ENCODE measurements around the gene TAF12.
"Not testable (repeated sequence)": the region's sequence is repeated elsewhere in the genome, so short reads cannot be mapped to it uniquely, and the experiment has no call there.

The TAF12 gene

GRCh38 chr1:28642056-28642846 lies 616 bp downstream of the TAF12 start:
- no peak for DNase-seq

DNA sequence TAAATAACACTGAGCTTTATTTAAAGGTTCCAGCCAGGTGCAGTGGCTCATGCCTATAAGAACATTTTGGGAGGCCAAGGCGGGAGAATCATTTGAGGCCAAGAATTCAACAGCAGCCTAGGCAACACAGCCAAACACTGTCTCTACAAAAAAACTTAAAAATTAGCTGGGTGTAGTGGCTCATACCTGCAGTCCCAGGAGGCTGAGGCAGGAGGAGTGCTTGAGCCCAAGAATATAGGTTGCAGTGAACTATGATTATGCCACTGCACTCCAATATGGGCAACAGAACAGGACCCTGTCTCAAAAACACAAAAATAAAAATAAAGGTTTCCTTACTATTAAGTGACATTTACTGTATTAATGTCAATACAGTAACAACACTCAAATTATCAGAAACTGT lies 2.1 kb downstream of the TAF12 start:
- peak; percentile 32 to 59 for DNase-seq

- no peak for DNase-seq
Observed at GRCh38 chr1:28632560-28632959, 10.3 kb downstream of the TAF12 start.

GRCh38 chr1:28631713-28632112 lies 11.2 kb downstream of the TAF12 start:
- DNase-seq: no peak

GRCh38 chr1:28613175-28613574 lies 29.7 kb downstream of the TAF12 start:
- DNase-seq: no peak

GRCh38 chr1:28606771-28607170 lies 36.1 kb downstream of the TAF12 start:
- no peak for DNase-seq

GRCh38 chr1:28604962-28605361 lies 37.9 kb downstream of the TAF12 start:
- DNase-seq: no peak

GRCh38 chr1:28604411-28604810 lies 38.5 kb downstream of the TAF12 start:
- DNase-seq: no peak

- DNase-seq: peak; percentile 17 to 46
Observed at GRCh38 chr1:28602536-28603439, 40.1 kb downstream of the TAF12 start.

DNA sequence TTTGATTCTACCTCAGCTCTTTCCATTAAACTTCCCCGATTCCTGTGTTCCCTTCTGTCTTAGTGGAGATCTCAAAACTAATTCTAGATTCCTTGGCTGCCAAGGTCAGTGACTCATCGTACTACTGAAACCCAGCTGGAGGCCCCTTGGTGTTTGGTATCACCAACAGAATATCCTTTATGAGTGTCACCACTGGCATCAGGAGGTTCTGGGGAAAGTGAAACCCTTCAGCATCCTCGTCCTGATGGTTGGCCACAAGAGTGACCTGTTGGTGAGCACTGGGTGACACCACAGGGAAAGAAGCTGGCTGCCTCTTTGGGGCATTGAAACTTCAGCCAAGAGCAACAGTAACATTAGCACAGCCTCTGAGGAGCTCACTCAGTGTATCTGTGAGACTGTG lies 41.2 kb downstream of the TAF12 start:
- no peak for DNase-seq

DNA sequence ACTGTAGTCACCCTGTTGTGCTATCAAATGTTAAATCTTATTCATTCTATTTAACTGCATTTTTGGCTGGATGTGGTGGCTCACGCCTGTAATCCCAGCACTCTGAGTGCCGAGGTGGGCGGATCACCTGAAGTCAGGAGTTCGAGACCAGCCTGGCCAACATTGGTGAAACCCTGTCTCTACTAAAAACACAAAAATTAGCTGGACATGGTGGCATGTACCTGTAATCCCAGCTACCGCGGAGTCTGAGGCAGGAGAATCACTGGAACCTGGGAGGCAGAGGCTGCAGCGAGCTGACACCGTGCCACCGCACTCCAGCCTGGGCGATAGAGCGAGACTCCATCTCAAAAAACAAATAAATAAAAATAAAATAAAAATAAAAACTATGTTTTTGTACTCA lies 46.6 kb downstream of the TAF12 start:
- DNase-seq: not testable (repeated sequence)

- DNase-seq: no peak
Observed at GRCh38 chr1:28595412-28596191, 47.3 kb downstream of the TAF12 start.

DNA sequence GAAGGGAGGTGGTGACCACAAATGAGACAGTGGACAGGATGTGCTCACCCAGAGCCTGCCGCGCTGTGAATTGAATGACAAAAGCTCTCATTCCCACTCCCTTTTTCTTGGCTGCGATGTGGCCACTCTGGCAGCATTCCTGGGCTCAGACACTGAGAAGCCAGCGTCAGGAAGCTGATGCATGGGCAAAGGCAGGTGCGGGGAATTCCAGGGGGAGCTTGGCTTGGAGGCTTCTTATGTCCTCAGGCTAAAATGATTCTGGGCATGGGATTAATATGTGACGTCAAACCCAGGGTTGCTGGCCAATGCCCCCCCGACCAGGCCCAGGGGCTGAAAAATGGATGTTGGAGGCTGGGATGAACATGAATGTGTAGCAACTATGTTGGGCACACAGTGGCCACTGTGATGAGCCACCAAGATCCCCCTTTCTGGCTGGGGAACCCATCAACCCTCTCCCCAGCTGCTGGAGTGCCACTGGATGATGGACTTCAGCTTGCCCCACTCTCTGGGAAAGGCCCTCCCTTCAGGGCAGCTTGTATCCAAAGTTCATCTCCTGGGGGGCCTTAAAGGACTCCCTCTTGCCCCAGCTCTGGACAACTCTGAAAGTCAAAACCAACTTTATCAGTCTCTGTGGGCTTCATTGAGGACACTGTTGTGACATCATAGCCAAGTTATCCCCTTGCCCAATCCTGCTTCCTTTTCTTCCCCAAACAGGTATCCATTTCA lies 48.0 kb downstream of the TAF12 start:
- DNase-seq: not testable (repeated sequence)

DNA sequence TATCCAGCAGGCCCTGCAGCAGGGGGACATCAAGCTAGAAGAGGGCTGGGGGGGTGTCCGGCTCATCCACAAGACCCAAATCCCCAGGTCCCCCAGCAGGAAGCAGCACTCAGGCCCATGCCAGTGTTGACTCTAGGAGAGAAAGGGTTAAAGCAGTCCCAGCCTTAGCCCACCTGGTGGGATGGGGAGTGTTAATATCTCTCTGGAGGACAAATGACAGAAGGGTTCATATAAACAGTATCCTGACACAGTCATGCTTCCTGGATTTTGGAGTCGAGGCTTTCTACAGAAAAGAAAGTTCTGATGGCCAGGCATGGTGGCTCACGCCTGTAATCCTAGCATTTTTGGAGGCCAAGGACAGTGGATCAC lies 48.9 kb downstream of the TAF12 start:
- not testable (repeated sequence) for DNase-seq

GRCh38 chr1:28592321-28593071 lies 50.4 kb downstream of the TAF12 start:
- DNase-seq: no peak

DNA sequence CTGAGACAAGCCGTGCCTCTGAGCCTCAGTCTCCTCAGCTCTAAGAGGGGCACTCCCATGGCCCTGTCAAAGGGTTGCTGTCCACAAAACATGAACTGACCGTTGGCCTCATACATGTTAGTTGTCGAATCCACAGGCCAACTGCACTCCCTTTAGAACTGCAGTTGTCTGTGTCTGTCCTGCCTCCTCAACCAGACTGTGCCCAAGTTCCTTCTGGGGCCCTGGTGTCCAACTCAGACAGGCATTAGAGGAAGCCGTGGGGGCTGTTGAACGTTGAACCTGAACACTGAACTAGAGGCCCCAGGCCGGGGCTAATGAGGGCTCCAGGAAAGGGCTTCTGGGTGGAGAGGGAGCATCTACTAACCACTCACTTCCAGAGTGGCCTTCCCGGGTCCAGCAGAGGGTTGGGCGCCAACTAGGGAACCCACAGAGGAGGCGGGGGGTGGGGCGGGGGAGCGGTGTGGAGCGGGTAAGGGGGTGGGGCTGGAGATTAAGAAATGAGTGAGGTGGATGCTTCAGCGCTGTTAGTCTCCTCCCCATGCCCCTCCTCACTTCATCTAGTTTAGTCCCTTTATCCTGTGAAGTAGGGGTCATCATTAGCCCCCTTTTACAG lies 51.1 kb downstream of the TAF12 start, which contains the start of gene RAB42:
TSS of gene RAB42 (plus strand) at position 558 of the 613 bp plus-strand sequence. CDS start 247 bp downstream, outside the sequence.
- DNase-seq: peak in 1 of 2 donors; percentile 21

DNA sequence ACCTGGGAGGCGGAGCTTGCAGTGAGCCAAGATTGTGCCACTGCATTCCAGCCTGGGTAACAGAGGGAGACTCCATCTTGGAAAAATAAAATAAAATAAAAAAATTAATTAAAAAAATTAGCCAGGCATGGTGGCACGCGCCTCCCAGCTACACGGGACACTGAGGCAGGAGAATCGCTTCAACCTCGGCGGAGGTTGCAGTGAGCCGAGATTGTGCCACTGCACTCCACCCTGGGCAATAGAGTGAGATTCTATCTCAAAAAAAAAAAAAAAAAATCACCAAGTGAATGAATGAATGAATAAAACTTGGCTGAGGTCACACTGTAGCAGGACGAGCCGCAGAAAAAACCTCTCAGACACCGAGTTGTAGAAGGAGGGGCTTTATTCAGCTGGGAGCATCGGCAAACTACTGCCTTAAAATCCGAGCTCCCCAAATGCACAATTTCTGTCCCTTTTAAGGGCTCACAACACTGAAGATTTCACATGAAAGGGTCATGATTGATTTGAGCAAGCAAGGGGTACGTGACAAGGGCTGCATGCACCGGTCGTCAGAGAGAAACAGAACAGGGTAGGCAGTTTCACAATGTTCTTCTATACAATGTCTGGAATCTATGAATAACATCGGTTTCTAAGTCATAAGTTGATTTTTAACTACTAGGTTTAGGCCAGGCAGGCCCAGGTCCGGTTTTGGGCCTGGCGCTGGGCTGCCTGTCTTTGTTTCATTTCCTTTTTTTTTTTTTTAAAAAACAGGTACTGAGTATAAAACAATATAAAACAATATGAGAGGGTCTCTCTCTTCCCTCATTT lies 56.1 kb downstream of the TAF12 start:
- not testable (repeated sequence) for DNase-seq

GRCh38 chr1:28582248-28582615 lies 60.6 kb downstream of the TAF12 start:
- DNase-seq: no peak

GRCh38 chr1:28581531-28582247 lies 61.2 kb downstream of the TAF12 start:
- DNase-seq: peak; percentile 93 to 95
